MV-4-11 (cell line): ENCODE measurements around the gene ATP5MG.
"Not testable (repeated sequence)": the region's sequence is repeated elsewhere in the genome, so short reads cannot be mapped to it uniquely, and the experiment has no call there.

Source experiments
- DNase-seq: peaks from one replicate; lab custom pipeline; 2025; lab: John Stamatoyannopoulos, UW

The ATP5MG gene

GRCh38 chr11:118401151-118401879, at the start of gene ATP5MG:
TSS of gene ATP5MG (plus strand) at chr11:118401606. CDS start at chr11:118401666, 60 bp downstream.
- peak; percentile 93 for DNase-seq

- DNase-seq: peak; percentile 11
Measured at GRCh38 chr11:118353084-118353710, 48.2 kb upstream of the ATP5MG start.

GRCh38 chr11:118358071-118358470, 43.3 kb upstream of the ATP5MG start:
- no peak for DNase-seq

GRCh38 chr11:118359295-118359958, 42.0 kb upstream of the ATP5MG start, which contains the start of gene UBE4A:
TSS of gene UBE4A (plus strand) at chr11:118359600. CDS start at chr11:118365081, 5,481 bp downstream.
- peak; percentile 95 for DNase-seq

GRCh38 chr11:118364956-118365615, 36.3 kb upstream of the ATP5MG start:
- no peak for DNase-seq

- DNase-seq: no peak
Measured at GRCh38 chr11:118366287-118366686, 35.1 kb upstream of the ATP5MG start.

- DNase-seq: no peak
Measured at GRCh38 chr11:118370774-118371173, 30.6 kb upstream of the ATP5MG start.

GRCh38 chr11:118373263-118373662, 28.1 kb upstream of the ATP5MG start:
- DNase-seq: no peak

GRCh38 chr11:118373871-118374270, 27.5 kb upstream of the ATP5MG start:
- DNase-seq: no peak

- DNase-seq: peak; percentile 32
Measured at GRCh38 chr11:118374729-118375128, 26.7 kb upstream of the ATP5MG start.

- DNase-seq: no peak
Measured at GRCh38 chr11:118375978-118376377, 25.4 kb upstream of the ATP5MG start.

GRCh38 chr11:118379497-118379896, 21.9 kb upstream of the ATP5MG start:
- DNase-seq: no peak

GRCh38 chr11:118380571-118380970, 20.8 kb upstream of the ATP5MG start:
- no peak for DNase-seq

GRCh38 chr11:118382954-118383353, 18.5 kb upstream of the ATP5MG start:
- no peak for DNase-seq

- DNase-seq: peak; percentile 2
Measured at GRCh38 chr11:118383657-118384056, 17.7 kb upstream of the ATP5MG start.

GRCh38 chr11:118396097-118396501, 5.3 kb upstream of the ATP5MG start:
- no peak for DNase-seq

- no peak for DNase-seq
Measured at GRCh38 chr11:118397448-118397847, 4.0 kb upstream of the ATP5MG start.

GRCh38 chr11:118398791-118399559, 2.4 kb upstream of the ATP5MG start:
- peak; percentile 24 for DNase-seq

GRCh38 chr11:118401880-118402590, 629 bp downstream of the ATP5MG start:
- DNase-seq: peak; percentile 51

GRCh38 chr11:118402594-118402993, 1.2 kb downstream of the ATP5MG start:
- DNase-seq: not testable (repeated sequence)

- no peak for DNase-seq
Measured at GRCh38 chr11:118406599-118407166, 5.3 kb downstream of the ATP5MG start.
